GM23338 (cell line): ENCODE measurements around the gene ITCH. TPM values are rescaled to one million over a fixed set of nuclear protein-coding genes. Genes with fewer than 3 reads are reported as not detected.
"Not testable (repeated sequence)": the region's sequence is repeated elsewhere in the genome, so short reads cannot be mapped to it uniquely, and the experiment has no call there.

Source experiments
- ATAC-seq: fragments of 200-7000 bp; cut with Tn5 transposase; 3 replicates; pipeline ENCODE4 v1.9.1; 2020
- DNase-seq: peaks from one replicate; pipeline ENCODE4 v3.0.0-alpha.2; 2015; ENCODE audit warnings: low spot score
- H2AFZ ChIP-seq: fragments of 200-600 bp; sonication (generic); 2 replicates; pipeline ENCODE4 v1.8.0; 2016; ENCODE audit warnings: antibody characterized with exemption, mild to moderate bottlenecking, moderate library complexity
- H3F3A ChIP-seq: fragments of 200-600 bp; sonication (generic); replicated peaks from 2 replicates; pipeline ENCODE4 v1.8.0; 2017; ENCODE audit warnings: antibody characterized with exemption, mixed run types, low read depth
- H3K27ac ChIP-seq: fragments of 200-600 bp; sonication (generic); 2 replicates; pipeline ENCODE4 v1.6.1; 2016; ENCODE audit warnings: low read depth
- H3K27me3 ChIP-seq: fragments of 200-600 bp; sonication (generic); 2 replicates; pipeline ENCODE4 v1.8.0; 2016; ENCODE audit warnings: mild to moderate bottlenecking, mixed run types, moderate library complexity; ENCODE audit not compliant: insufficient read depth
- H3K36me3 ChIP-seq: fragments of 200-600 bp; sonication (generic); 2 replicates; pipeline ENCODE4 v1.8.0; 2016; ENCODE audit warnings: mild to moderate bottlenecking; ENCODE audit not compliant: insufficient read depth
- H3K4me1 ChIP-seq: fragments of 200-600 bp; sonication (generic); 2 replicates; pipeline ENCODE4 v1.8.0; 2016; ENCODE audit warnings: mild to moderate bottlenecking, moderate library complexity; ENCODE audit not compliant: insufficient read depth
- H3K4me2 ChIP-seq: fragments of 200-600 bp; sonication (generic); 2 replicates; pipeline ENCODE4 v1.7.1; 2017; ENCODE audit warnings: mixed run types
- H3K4me3 ChIP-seq: fragments of 200-600 bp; sonication (generic); 2 replicates; pipeline ENCODE4 v1.6.1; 2016; ENCODE audit warnings: mixed run types
- H3K79me2 ChIP-seq: fragments of 200-600 bp; sonication (generic); replicated peaks from 2 replicates; pipeline ENCODE4 v1.8.0; 2017; ENCODE audit warnings: mild to moderate bottlenecking; ENCODE audit not compliant: insufficient read depth
- H3K9me2 ChIP-seq: fragments of 200-600 bp; sonication (generic); 2 replicates; pipeline ENCODE4 v1.8.0; 2017; ENCODE audit not compliant: insufficient read depth
- H4K20me1 ChIP-seq: fragments of 200-600 bp; sonication (generic); replicated peaks from 2 replicates; pipeline ENCODE4 v1.8.0; 2017; ENCODE audit warnings: mild to moderate bottlenecking; ENCODE audit not compliant: insufficient read depth
- H3K27ac Mint-ChIP-seq: 2 replicates; pipeline ENCODE4 v1.8.0; 2020; ENCODE audit warnings: inconsistent platforms, mild to moderate bottlenecking, moderate library complexity, mixed read lengths
- H3K27me3 Mint-ChIP-seq: 3 replicates; pipeline ENCODE4 v1.8.0; 2022; ENCODE audit warnings: low read depth, mild to moderate bottlenecking, moderate library complexity, mixed read lengths, inconsistent platforms; ENCODE audit not compliant: insufficient read depth, poor library complexity
- H3K36me3 Mint-ChIP-seq: 3 replicates; pipeline ENCODE4 v1.8.0; 2021; ENCODE audit warnings: low read depth, mild to moderate bottlenecking, inconsistent platforms, moderate library complexity, mixed read lengths
- H3K4me1 Mint-ChIP-seq: 3 replicates; pipeline ENCODE4 v1.8.0; 2020; ENCODE audit warnings: mild to moderate bottlenecking, inconsistent platforms, mixed read lengths
- H3K4me3 Mint-ChIP-seq: 3 replicates; pipeline ENCODE4 v1.8.0; 2021; ENCODE audit warnings: moderate library complexity, mild to moderate bottlenecking, inconsistent platforms, mixed read lengths
- H3K9me3 Mint-ChIP-seq: 3 replicates; pipeline ENCODE4 v1.8.0; 2020; ENCODE audit warnings: moderate library complexity, mild to moderate bottlenecking, inconsistent platforms, mixed read lengths
- EZH2 ChIP-seq: fragments of 200-600 bp; sonication (generic); IDR thresholded peaks from one replicate; pipeline ENCODE4 v1.8.0; 2017; ENCODE audit warnings: antibody characterized with exemption, mild to moderate bottlenecking, low read depth; ENCODE audit not compliant: unreplicated experiment
- POLR2AphosphoS5 ChIP-seq: IDR thresholded peaks from 2 replicates; pipeline ENCODE4 v1.6.1; 2016; ENCODE audit warnings: antibody characterized with exemption, low read depth
- REST ChIP-seq: IDR thresholded peaks from one replicate; pipeline ENCODE4 v1.6.1; 2018; ENCODE audit warnings: antibody characterized with exemption; ENCODE audit not compliant: unreplicated experiment
- ZNF114 ChIP-seq: fragments of 250-450 bp; sonication (Bioruptor Pico); IDR thresholded peaks from 2 replicates; pipeline ENCODE4 v1.5.0; 2020; ENCODE audit warnings: mild to moderate bottlenecking, moderate library complexity
- ZNF462 ChIP-seq: fragments of 250-450 bp; sonication (Bioruptor Pico); IDR thresholded peaks from 2 replicates; pipeline ENCODE4 v1.5.0; 2020; ENCODE audit warnings: mild to moderate bottlenecking, moderate library complexity
- polyA plus RNA-seq: library from polyadenylated mRNA; unstranded; fragments of >200 nt; fragmentation: Nextera tagmentation; extraction: Ambion mirVana; gene quantifications from 2 replicates; pipeline ENCODE4 v1.2.1, GENCODE V29; 2016
- total RNA-seq: library from RNA; depleted of rRNA; stranded (reverse); fragments of >200 nt; shearing (Covaris generic); gene quantifications from 2 replicates; pipeline ENCODE4 v1.2.3, GENCODE V29; 2014
- TF ChIP-seq, protein P1 (sequence below): IDR thresholded peaks from 2 replicates; pipeline ENCODE4 v1.6.1; 2016; ENCODE audit warnings: antibody characterized with exemption

The ITCH gene
- total and polyA plus RNA-seq, 2 experiments from 2014 or later = 16.4 to 31.6 TPM

GRCh38 chr20:34337982-34338726, 24.9 kb upstream of the ITCH start (continued):
- TF ChIP-seq ZNF462 (CRISPR knock-in tag) = no peak
- no peak for TF ChIP-seq EZH2
- TF ChIP-seq POLR2AphosphoS5 = no peak
- TF ChIP-seq, protein P1, sequence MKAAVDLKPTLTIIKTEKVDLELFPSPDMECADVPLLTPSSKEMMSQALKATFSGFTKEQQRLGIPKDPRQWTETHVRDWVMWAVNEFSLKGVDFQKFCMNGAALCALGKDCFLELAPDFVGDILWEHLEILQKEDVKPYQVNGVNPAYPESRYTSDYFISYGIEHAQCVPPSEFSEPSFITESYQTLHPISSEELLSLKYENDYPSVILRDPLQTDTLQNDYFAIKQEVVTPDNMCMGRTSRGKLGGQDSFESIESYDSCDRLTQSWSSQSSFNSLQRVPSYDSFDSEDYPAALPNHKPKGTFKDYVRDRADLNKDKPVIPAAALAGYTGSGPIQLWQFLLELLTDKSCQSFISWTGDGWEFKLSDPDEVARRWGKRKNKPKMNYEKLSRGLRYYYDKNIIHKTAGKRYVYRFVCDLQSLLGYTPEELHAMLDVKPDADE = no peak
- TF ChIP-seq ZNF114 = no peak
- no peak for TF ChIP-seq REST

- H2AFZ ChIP-seq = peak overlapping the region; percentile 84
- not testable (repeated sequence) for H3K36me3 Mint-ChIP-seq, H3K79me2 ChIP-seq, DNase-seq, H3K27ac Mint-ChIP-seq, H3K4me1 Mint-ChIP-seq, ATAC-seq, H3K27ac ChIP-seq, H3K9me3 Mint-ChIP-seq, H4K20me1 ChIP-seq, H3K9me2 ChIP-seq, H3K4me1 ChIP-seq, H3K27me3 Mint-ChIP-seq, H3K36me3 ChIP-seq, H3K4me3 Mint-ChIP-seq, H3K27me3 ChIP-seq, H3K4me2 ChIP-seq, H3F3A ChIP-seq, H3K4me3 ChIP-seq
These were observed 22.3 kb upstream of the ITCH start for GRCh38 chr20:34340726-34341125.

- not testable (repeated sequence) for H3K4me3 ChIP-seq, H3K27ac ChIP-seq, H4K20me1 ChIP-seq, H3F3A ChIP-seq, ATAC-seq, H3K36me3 Mint-ChIP-seq, H3K4me1 ChIP-seq, DNase-seq, H3K27ac Mint-ChIP-seq, H3K9me3 Mint-ChIP-seq, H3K79me2 ChIP-seq, H3K27me3 Mint-ChIP-seq, H3K4me3 Mint-ChIP-seq, H3K4me1 Mint-ChIP-seq, H3K9me2 ChIP-seq, H3K4me2 ChIP-seq, H3K36me3 ChIP-seq, H3K27me3 ChIP-seq
- H2AFZ ChIP-seq = peak overlapping the region; percentile 84
These were observed 21.9 kb upstream of the ITCH start for GRCh38 chr20:34341199-34341598.
